Gastrocnemius medialis (tissue), 4 donors: ENCODE data around the gene ADCYAP1R1.

ENCODE experiments used
- CTCF ChIP-seq, 5 experiments: fragments of 450-650 bp in 3 of 5; fragments of 200-600 bp in 2 of 5; sonication (generic) in 2 of 5; IDR thresholded peaks in 4 of 5; conservative IDR thresholded peaks in 1 of 5; 1 replicate in 4 of 5; 2 replicates in 1 of 5; pipeline ENCODE4 v1.5.1; 2016 to 2019; ENCODE audit warnings: antibody characterized with exemption in 5 of 5, mild to moderate bottlenecking in 3 of 5, moderate library complexity in 3 of 5
- POLR2A ChIP-seq, 2 donors: fragments of 450-650 bp; IDR thresholded peaks; one replicate each; pipeline ENCODE4 v1.6.1; 2017; ENCODE audit warnings: antibody characterized with exemption in 2 of 2, mild to moderate bottlenecking in 2 of 2, moderate library complexity in 2 of 2

GRCh38 chr7:31049005-31049765 is 2.9 kb upstream of the ADCYAP1R1 start:
- TF ChIP-seq CTCF (IDR thresholded peaks at IDR 0.05 in 4 of 5, conservative IDR thresholded peaks at IDR 0.05 in 1 of 5), result no peak
- TF ChIP-seq POLR2A (IDR thresholded peaks at IDR 0.05), result no peak
